H1 (cell line): ENCODE measurements around the gene GTF2I. TPM values are rescaled to one million over a fixed set of nuclear protein-coding genes. Genes with fewer than 3 reads are reported as not detected.

ENCODE experiments used
- CTCF ChIA-PET: fragments of 300-600 bp; sonication (Branson Sonifier 250); formaldehyde crosslinking; loops from one replicate; lab custom pipeline; 2021; ENCODE audit not compliant: partially characterized antibody; lab: Charles Lee
- POLR2A ChIA-PET: fragments of 300-600 bp; sonication (Branson Sonifier 250); formaldehyde crosslinking; loops from one replicate; lab custom pipeline; 2021; ENCODE audit warnings: inconsistent platforms; ENCODE audit not compliant: partially characterized antibody; lab: Charles Lee
- DNase-seq, 2 experiments: peaks; one replicate each; pipeline versions ENCODE4 v3.0.0 to v3.0.0-alpha.2; 2010 to 2022; ENCODE audit warnings: low spot score in 2 of 2, low read depth in 1 of 2, mixed read lengths in 1 of 2
- FAIRE-seq: peaks from 2 replicates; lab custom pipeline; 2011; peaks lifted over from hg19 to GRCh38; lab: Jason Lieb, UNC
- H2AFZ ChIP-seq: 2 replicates; pipeline ENCODE4 v1.8.1; 2012; ENCODE audit warnings: low read length, inconsistent platforms
- H2AK5ac ChIP-seq: 2 replicates; pipeline ENCODE4 v1.6.1; 2013; ENCODE audit warnings: low read depth, low read length
- H2BK120ac ChIP-seq: replicated peaks from 2 replicates; pipeline ENCODE3; 2013; ENCODE audit warnings: low read depth, low read length, inconsistent platforms
- H2BK12ac ChIP-seq: 2 replicates; pipeline ENCODE4 v1.6.1; 2013; ENCODE audit warnings: low read depth, low read length
- H2BK15ac ChIP-seq: 2 replicates; pipeline ENCODE4 v1.6.1; 2013; ENCODE audit warnings: low read length
- H2BK20ac ChIP-seq: 2 replicates; pipeline ENCODE4 v1.6.1; 2013; ENCODE audit warnings: low read length
- H2BK5ac ChIP-seq: 2 replicates; pipeline ENCODE4 v1.6.1; 2013; ENCODE audit warnings: low read depth, low read length
- H3K14ac ChIP-seq: 2 replicates; pipeline ENCODE4 v1.6.1; 2013; ENCODE audit warnings: inconsistent platforms; ENCODE audit not compliant: insufficient read length
- H3K18ac ChIP-seq: 2 replicates; pipeline ENCODE4 v1.6.1; 2013; ENCODE audit warnings: low read length; ENCODE audit errors: extremely low read depth
- H3K23ac ChIP-seq: 2 replicates; pipeline ENCODE4 v1.6.1; 2013; ENCODE audit warnings: inconsistent platforms; ENCODE audit not compliant: insufficient read length
- H3K23me2 ChIP-seq: 2 replicates; pipeline ENCODE4 v1.6.1; 2013; ENCODE audit warnings: low read depth, low read length
- H3K27ac ChIP-seq: 2 replicates; pipeline ENCODE4 v1.6.1; 2011; ENCODE audit warnings: low read depth, low read length, inconsistent platforms
- H3K27me3 ChIP-seq, 4 experiments: replicated peaks in 1 of 4; 1 replicate in 1 of 4; 2 replicates in 3 of 4; pipeline versions ENCODE4 v1.6.1 to v1.8.1; 2011 to 2013; ENCODE audit warnings: low read length in 3 of 4, mild to moderate bottlenecking in 3 of 4, inconsistent platforms in 2 of 4, mixed read lengths in 2 of 4, moderate library complexity in 1 of 4; ENCODE audit not compliant: control insufficient read depth in 3 of 4, insufficient read depth in 3 of 4; ENCODE audit errors: extremely low read depth in 1 of 4
- H3K36me3 ChIP-seq, 4 experiments: 2 replicates each; pipeline versions ENCODE4 v1.6.1 to v1.8.1; 2011 to 2013; ENCODE audit warnings: mild to moderate bottlenecking in 4 of 4, low read length in 3 of 4, moderate library complexity in 2 of 4, control low read depth in 1 of 4, inconsistent platforms in 1 of 4; ENCODE audit not compliant: insufficient read depth in 4 of 4, control insufficient read depth in 2 of 4
- H3K4ac ChIP-seq: replicated peaks from 2 replicates; pipeline ENCODE3; 2013; ENCODE audit warnings: low read length, low read depth, mixed read lengths, inconsistent platforms; ENCODE audit not compliant: insufficient read length
- H3K4me1 ChIP-seq, 4 experiments: replicated peaks in 1 of 4; 1 replicate in 1 of 4; 2 replicates in 3 of 4; pipeline versions ENCODE4 v1.6.1 to v1.8.1; 2011 to 2013; ENCODE audit warnings: low read length in 3 of 4, inconsistent platforms in 2 of 4, mixed read lengths in 1 of 4; ENCODE audit not compliant: insufficient read depth in 4 of 4, control insufficient read depth in 3 of 4
- H3K4me2 ChIP-seq, 2 experiments: 2 replicates each; pipeline versions ENCODE4 v1.6.1 to v1.8.1; 2011 to 2013; ENCODE audit warnings: low read depth in 2 of 2, low read length in 2 of 2, control low read depth in 1 of 2, inconsistent platforms in 1 of 2, mild to moderate bottlenecking in 1 of 2; ENCODE audit not compliant: insufficient read depth in 1 of 2
- H3K4me3 ChIP-seq, 4 experiments: fragments of 200-600, 300-600 bp in 1 of 4; sonication (generic), shearing (Covaris generic), sonication (Bioruptor Twin) in 1 of 4; 2 replicates each; pipeline versions ENCODE4 v1.5.1 to v1.8.1; 2011 to 2016; ENCODE audit warnings: low read length in 4 of 4, low read depth in 3 of 4, control low read depth in 2 of 4, inconsistent platforms in 2 of 4, mild to moderate bottlenecking in 2 of 4, mixed read lengths in 1 of 4, moderate library complexity in 1 of 4; ENCODE audit not compliant: insufficient read depth in 2 of 4; ENCODE audit errors: extremely low read depth in 1 of 4
- H3K56ac ChIP-seq: replicated peaks from 2 replicates; pipeline ENCODE3; 2013; ENCODE audit warnings: low read depth, mild to moderate bottlenecking, mixed read lengths, low read length, inconsistent platforms; ENCODE audit not compliant: insufficient read length
- H3K79me1 ChIP-seq: 2 replicates; pipeline ENCODE4 v1.6.1; 2013; ENCODE audit warnings: low read depth, low read length, control low read depth
- H3K79me2 ChIP-seq, 2 experiments: 2 replicates each; pipeline versions ENCODE4 v1.6.1 to v1.8.1; 2012 to 2013; ENCODE audit warnings: low read length in 2 of 2, mild to moderate bottlenecking in 2 of 2, inconsistent platforms in 1 of 2; ENCODE audit not compliant: insufficient read depth in 2 of 2, control insufficient read depth in 1 of 2
- H3K9ac ChIP-seq, 4 experiments: replicated peaks in 1 of 4; 1 replicate in 1 of 4; 2 replicates in 3 of 4; pipeline versions ENCODE4 v1.6.1 to v1.8.1; 2011 to 2013; ENCODE audit warnings: low read depth in 3 of 4, low read length in 3 of 4, control low read depth in 2 of 4, mild to moderate bottlenecking in 2 of 4, moderate library complexity in 2 of 4, inconsistent platforms in 1 of 4; ENCODE audit errors: extremely low read depth in 1 of 4
- H3K9me3 ChIP-seq, 2 experiments: 2 replicates each; pipeline versions ENCODE4 v1.6.1 to v1.8.1; 2012 to 2013; ENCODE audit warnings: mild to moderate bottlenecking in 2 of 2, moderate library complexity in 2 of 2, control low read depth in 1 of 2, inconsistent platforms in 1 of 2, low read depth in 1 of 2, low read length in 1 of 2, mixed read lengths in 1 of 2; ENCODE audit not compliant: insufficient read depth in 2 of 2
- H4K20me1 ChIP-seq, 2 experiments: replicated peaks in 1 of 2; 2 replicates each; pipeline versions ENCODE3 to v1.8.1; 2011 to 2013; ENCODE audit warnings: inconsistent platforms in 2 of 2, low read length in 2 of 2, mild to moderate bottlenecking in 1 of 2; ENCODE audit not compliant: insufficient read depth in 2 of 2, control insufficient read depth in 1 of 2
- H4K5ac ChIP-seq: 2 replicates; pipeline ENCODE4 v1.6.1; 2013; ENCODE audit warnings: low read length, low read depth, mixed read lengths, inconsistent platforms; ENCODE audit not compliant: insufficient read length
- H4K8ac ChIP-seq: 2 replicates; pipeline ENCODE4 v1.8.0; 2013; ENCODE audit warnings: mild to moderate bottlenecking, moderate library complexity, low read length, inconsistent platforms; ENCODE audit not compliant: insufficient read depth; ENCODE audit errors: extremely low read depth
- H4K91ac ChIP-seq: replicated peaks from 2 replicates; pipeline ENCODE3; 2013; ENCODE audit warnings: low read length, mixed read lengths, inconsistent platforms; ENCODE audit not compliant: insufficient read length
- BRCA1 ChIP-seq: IDR thresholded peaks from 2 replicates; pipeline ENCODE4 v1.6.1; 2012; ENCODE audit warnings: low read depth, low read length, improper control_type of control experiment
- CHD1 ChIP-seq: IDR thresholded peaks from 2 replicates; pipeline ENCODE4 v1.6.1; 2012; ENCODE audit warnings: low read depth, low read length, improper control_type of control experiment
- CHD2 ChIP-seq: IDR thresholded peaks from 2 replicates; pipeline ENCODE4 v1.6.1; 2012; ENCODE audit warnings: low read length, improper control_type of control experiment
- FOSL1 ChIP-seq: IDR thresholded peaks from 2 replicates; pipeline ENCODE4 v1.6.1; 2011; ENCODE audit warnings: mild to moderate bottlenecking, low read depth, low read length, moderate library complexity; ENCODE audit not compliant: insufficient read depth
- GABPA ChIP-seq: IDR thresholded peaks from 2 replicates; pipeline ENCODE4 v1.6.1; 2011; ENCODE audit warnings: mild to moderate bottlenecking, low read length, moderate library complexity, borderline replicate concordance; ENCODE audit not compliant: insufficient read depth
- JUND ChIP-seq: IDR thresholded peaks from 2 replicates; pipeline ENCODE4 v1.6.1; 2011; ENCODE audit warnings: mild to moderate bottlenecking, improper control_type of control experiment, low read length
- SP2 ChIP-seq: IDR thresholded peaks from 2 replicates; pipeline ENCODE4 v1.6.1; 2012; ENCODE audit warnings: mild to moderate bottlenecking, low read length, inconsistent platforms
- WGBS, 2 experiments: shearing (Covaris generic) in 1 of 2; methylation state at CpG; one replicate each; pipeline versions ENCODE4 v1.1.6 to v1.1.7; 2013 to 2015; ENCODE audit warnings: low lambda C conversion rate in 2 of 2, mixed read lengths in 2 of 2, inconsistent platforms in 1 of 2, low coverage in 1 of 2, missing lambda C conversion rate in 1 of 2; ENCODE audit not compliant: insufficient replicate concordance in 2 of 2, insufficient coverage in 1 of 2, insufficient read length in 1 of 2; ENCODE audit errors: extremely low coverage in 1 of 2, missing lambda C conversion rate in 1 of 2; 5-methylcytosine and 5-hydroxymethylcytosine counted together
- polyA plus RNA-seq, 7 experiments: library from polyadenylated mRNA; depleted of rRNA in 3 of 7; stranded (reverse) in 5 of 7; unstranded in 2 of 7; fragments of >200 nt in 5 of 7; fragments of 200-250 nt in 2 of 7; gene quantifications; 1 replicate in 5 of 7; 2 replicates in 1 of 7; 4 replicates in 1 of 7; pipeline versions ENCODE4 v1.2.1 to v1.2.3, GENCODE V29; 2011 to 2013; ENCODE audit warnings: missing spikeins in 2 of 7, mixed read lengths in 2 of 7
- total RNA-seq: library from RNA; stranded (reverse); fragmentation: NEBNext Ultra II Directional; extraction: Animal tissue kit (Norgen Biotek cat#: 25700); gene quantifications from 2 replicates; pipeline ENCODE4 v1.2.1, GENCODE V29; 2021

The GTF2I gene
- total and polyA plus RNA-seq, 2 of the 8 experiments (the other 6 are each of a cell fraction or from before 2014, with no cell fraction given) = 46.7 to 316 TPM

GRCh38 chr7:74690474-74690873 lies 33.0 kb downstream of the GTF2I start:
- Histone ChIP-seq H3K9me3 (no peaks in the 10 kb centered on the region), H4K5ac (no peak overlapping the region), H3K36me3 (peaks cover 12 to 70% (median 48%) of the 10 kb centered on the region in 4 experiments; a peak in 7 of 8 replicates), H4K20me1 (peaks cover 3% of the 10 kb centered on the region in 2 experiments), H3K18ac (no peak overlapping the region), H3K23ac (no peak overlapping the region), H3K9ac (no peak overlapping the region), H3K27me3 (no peaks in the 10 kb centered on the region), H3K14ac (no peak overlapping the region), H3K79me1 (0 out of 2 replicates have a peak, but pooled peaks cover 5% of the 10 kb centered on the region), H2AK5ac (no peak overlapping the region), H2AFZ (no peak overlapping the region), H4K8ac (no peak overlapping the region), H2BK20ac (no peak overlapping the region), H3K4ac (no peak overlapping the region), H3K4me2 (no peak overlapping the region), H2BK5ac (no peak overlapping the region), H3K27ac (no peak overlapping the region), H2BK120ac (no peak overlapping the region), H2BK15ac (no peak overlapping the region), H4K91ac (no peak overlapping the region), H3K79me2 (peaks cover 10 to 65% of the 10 kb centered on the region in 2 experiments; a peak in 3 of 4 replicates), H3K23me2 (no peaks in the 10 kb centered on the region), H3K4me1 (no peaks in the 10 kb centered on the region; a peak in 1 of 7 replicates), H2BK12ac (no peak overlapping the region), H3K4me3 (no peak overlapping the region), H3K56ac (no peak overlapping the region)
- DNase-seq (no peak), FAIRE-seq (no peak)
- WGBS, 2 experiments = 96% methylated on average over 3 of the region's 3 CpGs; no CpG with 5 or more reads in 1 of the 2 experiments
- ChIA-PET POLR2A (no interaction called here), CTCF (no interaction called here)
- TF ChIP-seq CHD1 (no peak), JUND (no peak), CHD2 (no peak), BRCA1 (no peak), SP2 (no peak), GABPA (no peak), FOSL1 (no peak)
